Tibial artery (tissue), 4 donors: ENCODE measurements around the gene ENTPD6.
A peak's percentile ranks its signal among the peaks of the same experiment; 100 is the strongest.

ENCODE experiments used
- DNase-seq, 2 donors: peaks; one replicate each; pipeline ENCODE4 v3.0.0-alpha.2; 2019
- H3K27ac ChIP-seq, 2 donors: fragments of 200-600 bp; sonication (generic) in 1 of 2; 1 replicate in 1 of 2; 2 replicates in 1 of 2; pipeline ENCODE4 v1.5.1; 2018 to 2019; ENCODE audit warnings: mild to moderate bottlenecking in 1 of 2
- H3K27me3 ChIP-seq, 2 donors: fragments of 200-600 bp; sonication (generic) in 1 of 2; one replicate each; pipeline versions ENCODE4 v1.5.1 to v1.6.0; 2016 to 2019
- H3K36me3 ChIP-seq, 3 donors: fragments of 200-600 bp; sonication (generic) in 2 of 3; one replicate each; pipeline ENCODE4 v1.5.1; 2016 to 2019; ENCODE audit warnings: mild to moderate bottlenecking in 2 of 3
- H3K4me1 ChIP-seq, 4 donors: fragments of 200-600 bp; sonication (generic) in 2 of 4; 1 replicate in 3 of 4; 2 replicates in 1 of 4; pipeline ENCODE4 v1.5.1; 2016 to 2019
- H3K4me3 ChIP-seq, 2 donors: fragments of 200-600 bp; sonication (generic) in 1 of 2; 1 replicate in 1 of 2; 2 replicates in 1 of 2; pipeline ENCODE4 v1.5.1; 2018 to 2019; ENCODE audit warnings: mild to moderate bottlenecking in 2 of 2
- H3K9me3 ChIP-seq, 3 donors: fragments of 200-600 bp; sonication (generic) in 1 of 3; one replicate each; pipeline ENCODE4 v1.5.1; 2016 to 2019
- CTCF ChIP-seq, 2 experiments: fragments of 200-600 bp in 1 of 2; fragments of 450-650 bp in 1 of 2; IDR thresholded peaks; one replicate each; pipeline ENCODE4 v1.5.1; 2017 to 2019; ENCODE audit warnings: antibody characterized with exemption in 2 of 2, mild to moderate bottlenecking in 1 of 2, moderate library complexity in 1 of 2
- intact Hi-C: fragments of 100-400 bp; cut with DNase I; formaldehyde crosslinking; loops from one replicate; pipeline ENCODE4 v1.15.0; 2023; ENCODE audit warnings: low total_unique reads

ENTPD6 gene

GRCh38 chr20:25271486-25272222 is 76.1 kb downstream of the ENTPD6 start:
- no peak for TF ChIP-seq CTCF (IDR thresholded peaks at IDR 0.05)
- intact Hi-C loops: no loop called here
- peaks cover 69 to 81% (median 81%) of the 10 kb centered on the region in 3 donors for H3K36me3 ChIP-seq
- no peak overlapping the region for H3K4me3 ChIP-seq
- DNase-seq: peak; percentile 10 to 52
- H3K27ac ChIP-seq: no peak overlapping the region
- no peaks in the 10 kb centered on the region for H3K9me3 ChIP-seq
- peaks cover 0 to 7% (median 3%) of the 10 kb centered on the region in 4 donors for H3K4me1 ChIP-seq
- H3K27me3 ChIP-seq: no peaks in the 10 kb centered on the region

GRCh38 chr20:25272223-25273000 is 76.9 kb downstream of the ENTPD6 start:
- no peaks in the 10 kb centered on the region for H3K27me3 ChIP-seq
- intact Hi-C loops: no loop called here
- no peak for TF ChIP-seq CTCF (IDR thresholded peaks at IDR 0.05)
- H3K4me3 ChIP-seq: no peak overlapping the region
- H3K27ac ChIP-seq: peak overlapping the region in 1 of 2 donors; percentile 15
- peaks cover 77 to 87% (median 85%) of the 10 kb centered on the region in 3 donors for H3K36me3 ChIP-seq
- no peaks in the 10 kb centered on the region for H3K9me3 ChIP-seq
- H3K4me1 ChIP-seq: peaks cover 0 to 7% (median 3%) of the 10 kb centered on the region in 4 donors
- peak; percentile 22 to 61 for DNase-seq

- no peak overlapping the region for H3K4me3 ChIP-seq
- intact Hi-C loops: no loop called here
- no peaks in the 10 kb centered on the region for H3K27me3 ChIP-seq
- H3K4me1 ChIP-seq: peaks cover 0 to 7% (median 3%) of the 10 kb centered on the region in 4 donors
- no peaks in the 10 kb centered on the region for H3K9me3 ChIP-seq
- H3K36me3 ChIP-seq: peaks cover 83 to 93% (median 91%) of the 10 kb centered on the region in 3 donors
- no peak for TF ChIP-seq CTCF (IDR thresholded peaks at IDR 0.05)
- peak; percentile 10 to 42 for DNase-seq
- peak overlapping the region in 1 of 2 donors; percentile 15 for H3K27ac ChIP-seq
Measured at GRCh38 chr20:25273046-25273445, 77.5 kb downstream of the ENTPD6 start.

- Histone ChIP-seq H3K27ac (no peak overlapping the region), H3K4me1 (peaks cover 0 to 7% (median 3%) of the 10 kb centered on the region in 4 donors), H3K36me3 (peaks cover 87 to 100% (median 98%) of the 10 kb centered on the region in 3 donors), H3K9me3 (no peaks in the 10 kb centered on the region), H3K4me3 (no peak overlapping the region), H3K27me3 (no peaks in the 10 kb centered on the region)
- peak; percentile 19 to 65 for DNase-seq
- no peak for TF ChIP-seq CTCF (IDR thresholded peaks at IDR 0.05)
- intact Hi-C loops: no loop called here
Measured at GRCh38 chr20:25273541-25274358, 78.2 kb downstream of the ENTPD6 start.

- Histone ChIP-seq H3K27me3 (no peaks in the 10 kb centered on the region), H3K4me3 (no peak overlapping the region), H3K9me3 (no peaks in the 10 kb centered on the region), H3K4me1 (peaks cover 0 to 7% (median 3%) of the 10 kb centered on the region in 4 donors), H3K27ac (no peak overlapping the region), H3K36me3 (peaks cover 87 to 100% (median 100%) of the 10 kb centered on the region in 3 donors)
- peak; percentile 18 to 58 for DNase-seq
- TF ChIP-seq CTCF (IDR thresholded peaks at IDR 0.05): no peak
- intact Hi-C loops: no loop called here
Measured at GRCh38 chr20:25274481-25274880, 79.0 kb downstream of the ENTPD6 start.
